Measurements from ENCODE around the gene AQP5. TPM values are rescaled to one million over a fixed set of nuclear protein-coding genes. Genes with fewer than 3 reads are reported as not detected.

The AQP5 gene
- total RNA-seq, 1 experiment from 2014 or later = 0.11 TPM

GRCh38 chr12:49950273-49951251, 11.1 kb upstream of the AQP5 start, which contains the start of gene AQP2:
Gene AQP2, plus strand, starts transcription at chr12:49950737. Its CDS starts 94 bp downstream, at chr12:49950831.
- no peak for DNase-seq (ENCODE audit: low read depth)

GRCh38 chr12:49951411-49952240, 10.0 kb upstream of the AQP5 start:
- DNase-seq (ENCODE audit: low read depth) = no peak

GRCh38 chr12:49952391-49953055, 9.1 kb upstream of the AQP5 start:
- no peak for DNase-seq (ENCODE audit: low read depth)

GRCh38 chr12:49953151-49953550, 8.5 kb upstream of the AQP5 start:
- no peak for DNase-seq (ENCODE audit: low read depth)

- DNase-seq (ENCODE audit: low read depth) = no peak
Observed at GRCh38 chr12:49953961-49954846, 7.5 kb upstream of the AQP5 start.

GRCh38 chr12:49954863-49955830, 6.5 kb upstream of the AQP5 start:
- no peak for DNase-seq (ENCODE audit: low read depth)

- no peak for DNase-seq (ENCODE audit: low read depth)
Observed at GRCh38 chr12:49955899-49956662, 5.6 kb upstream of the AQP5 start.

GRCh38 chr12:49956663-49957569, 4.8 kb upstream of the AQP5 start:
- DNase-seq (ENCODE audit: low read depth) = no peak

- no peak for DNase-seq (ENCODE audit: low read depth)
Observed at GRCh38 chr12:49957570-49957967, 4.1 kb upstream of the AQP5 start.

- peak; percentile 88 for DNase-seq (ENCODE audit: low read depth)
Observed at GRCh38 chr12:49959685-49960473, 1.8 kb upstream of the AQP5 start.

GRCh38 chr12:49960474-49961110, 1.1 kb upstream of the AQP5 start:
- DNase-seq (ENCODE audit: low read depth) = no peak

GRCh38 chr12:49961993-49962764, 507 bp downstream of the AQP5 start:
- DNase-seq (ENCODE audit: low read depth) = no peak

- peak; percentile 80 for DNase-seq (ENCODE audit: low read depth)
Observed at GRCh38 chr12:49962861-49963765, 1.4 kb downstream of the AQP5 start.

All from LHCN-M2 (cell line).